H9 (cell line): ENCODE results near the gene MRAS. TPM values are rescaled to one million over a fixed set of nuclear protein-coding genes. Genes with fewer than 3 reads are reported as not detected.

Experiments used
- DNase-seq: peaks from one replicate; pipeline ENCODE4 v3.0.0-alpha.2; 2017
- H2AFZ ChIP-seq: one replicate; pipeline ENCODE4 v1.6.1; 2013; ENCODE audit warnings: mild to moderate bottlenecking, low read length, control low read depth, moderate library complexity
- H2AK5ac ChIP-seq: 2 replicates; pipeline ENCODE4 v1.6.1; 2013; ENCODE audit warnings: low read length, control low read depth, mixed read lengths; ENCODE audit not compliant: insufficient read length
- H2BK120ac ChIP-seq: one replicate; pipeline ENCODE4 v1.6.1; 2013; ENCODE audit warnings: low read depth, mild to moderate bottlenecking, low read length, control low read depth, inconsistent platforms; ENCODE audit not compliant: poor library complexity, severe bottlenecking
- H2BK12ac ChIP-seq: 2 replicates; pipeline ENCODE4 v1.6.1; 2013; ENCODE audit warnings: low read length, control low read depth, mixed read lengths, low read depth; ENCODE audit not compliant: insufficient read length
- H2BK15ac ChIP-seq: 2 replicates; pipeline ENCODE4 v1.6.1; 2013; ENCODE audit warnings: low read depth, low read length, control low read depth
- H2BK20ac ChIP-seq: one replicate; pipeline ENCODE4 v1.6.1; 2013; ENCODE audit warnings: low read depth, mild to moderate bottlenecking, low read length, control low read depth, inconsistent platforms; ENCODE audit not compliant: poor library complexity, severe bottlenecking
- H2BK5ac ChIP-seq: 2 replicates; pipeline ENCODE4 v1.6.1; 2013; ENCODE audit warnings: low read length, control low read depth, mixed read lengths; ENCODE audit not compliant: insufficient read length
- H3K14ac ChIP-seq: 2 replicates; pipeline ENCODE4 v1.6.1; 2013; ENCODE audit warnings: low read length, control low read depth; ENCODE audit not compliant: insufficient read depth
- H3K18ac ChIP-seq: 2 replicates; pipeline ENCODE4 v1.6.1; 2013; ENCODE audit warnings: low read depth, mild to moderate bottlenecking, mixed read lengths, low read length, control low read depth; ENCODE audit not compliant: insufficient read length
- H3K23ac ChIP-seq: 2 replicates; pipeline ENCODE4 v1.6.1; 2013; ENCODE audit warnings: low read length, control low read depth, mixed read lengths, low read depth; ENCODE audit not compliant: insufficient read length
- H3K23me2 ChIP-seq: 2 replicates; pipeline ENCODE4 v1.6.1; 2013; ENCODE audit warnings: low read depth, mild to moderate bottlenecking, mixed read lengths, low read length, control low read depth; ENCODE audit not compliant: insufficient read length, poor library complexity, severe bottlenecking
- H3K27ac ChIP-seq: 2 replicates; pipeline ENCODE4 v1.5.1; 2013; ENCODE audit warnings: low read length, control low read depth, mixed read lengths, low read depth; ENCODE audit not compliant: insufficient read length
- H3K27me3 ChIP-seq: 2 replicates; pipeline ENCODE4 v1.6.1; 2013; ENCODE audit warnings: low read length, control low read depth, inconsistent platforms; ENCODE audit not compliant: insufficient read depth
- H3K4ac ChIP-seq: 2 replicates; pipeline ENCODE4 v1.6.1; 2013; ENCODE audit warnings: low read depth, mild to moderate bottlenecking, control low read depth, inconsistent platforms, low read length, moderate library complexity
- H3K4me1 ChIP-seq: 2 replicates; pipeline ENCODE4 v1.6.1; 2013; ENCODE audit warnings: low read length, control low read depth, inconsistent platforms; ENCODE audit not compliant: insufficient read depth
- H3K4me2 ChIP-seq: 2 replicates; pipeline ENCODE4 v1.6.1; 2013; ENCODE audit warnings: low read length, control low read depth, mixed read lengths; ENCODE audit not compliant: insufficient read length, insufficient read depth
- H3K56ac ChIP-seq: 2 replicates; pipeline ENCODE4 v1.6.1; 2013; ENCODE audit warnings: low read depth, mild to moderate bottlenecking, mixed read lengths, low read length, control low read depth; ENCODE audit not compliant: insufficient read length
- H3K79me1 ChIP-seq: 2 replicates; pipeline ENCODE4 v1.6.1; 2013; ENCODE audit warnings: low read depth, mild to moderate bottlenecking, moderate library complexity, low read length, control low read depth, inconsistent platforms; ENCODE audit not compliant: insufficient read depth, poor library complexity, severe bottlenecking
- H3K79me2 ChIP-seq: 2 replicates; pipeline ENCODE4 v1.6.1; 2013; ENCODE audit warnings: low read length, control low read depth, inconsistent platforms; ENCODE audit not compliant: insufficient read depth
- H3K9ac ChIP-seq: 2 replicates; pipeline ENCODE4 v1.6.1; 2013; ENCODE audit warnings: low read length, control low read depth, mixed read lengths; ENCODE audit not compliant: insufficient read length; ENCODE audit errors: extremely low read depth
- H3K9me3 ChIP-seq: one replicate; pipeline ENCODE4 v1.6.1; 2013; ENCODE audit warnings: low read depth, low read length, inconsistent platforms; ENCODE audit not compliant: control insufficient read depth
- H3T11ph ChIP-seq: one replicate; pipeline ENCODE4 v1.6.1; 2013; ENCODE audit warnings: mild to moderate bottlenecking, low read length, control low read depth, inconsistent platforms
- H4K20me1 ChIP-seq: one replicate; pipeline ENCODE4 v1.6.1; 2013; ENCODE audit not compliant: control insufficient read depth, insufficient read length, insufficient read depth
- H4K5ac ChIP-seq: 2 replicates; pipeline ENCODE4 v1.6.1; 2013; ENCODE audit warnings: low read depth, mild to moderate bottlenecking, mixed read lengths, low read length, control low read depth; ENCODE audit not compliant: insufficient read length
- H4K8ac ChIP-seq: replicated peaks from 2 replicates; pipeline ENCODE4 v1.6.1; 2013; ENCODE audit warnings: low read length, control low read depth, mixed read lengths, low read depth; ENCODE audit not compliant: insufficient read length
- H4K91ac ChIP-seq: 2 replicates; pipeline ENCODE4 v1.6.1; 2013; ENCODE audit warnings: low read depth, mild to moderate bottlenecking, moderate library complexity, mixed read lengths, low read length, control low read depth; ENCODE audit not compliant: insufficient read length
- H3K27ac Mint-ChIP-seq, 3 experiments: 2 replicates in 2 of 3; 3 replicates in 1 of 3; pipeline ENCODE4 v1.8.0; 2020 to 2021; ENCODE audit warnings: mixed read lengths in 3 of 3, mild to moderate bottlenecking in 1 of 3, moderate library complexity in 1 of 3
- H3K27me3 Mint-ChIP-seq: 2 replicates; pipeline ENCODE4 v1.8.0; 2021; ENCODE audit warnings: low read depth, mild to moderate bottlenecking, moderate library complexity, mixed read lengths
- H3K36me3 Mint-ChIP-seq, 3 experiments: 2 replicates in 2 of 3; 3 replicates in 1 of 3; pipeline ENCODE4 v1.8.0; 2020 to 2021; ENCODE audit warnings: low read depth in 3 of 3, mixed read lengths in 3 of 3; ENCODE audit not compliant: insufficient read depth in 1 of 3
- H3K4me1 Mint-ChIP-seq, 2 experiments: 2 replicates each; pipeline ENCODE4 v1.8.0; 2020; ENCODE audit warnings: mixed read lengths in 2 of 2
- H3K4me3 Mint-ChIP-seq, 2 experiments: 2 replicates in 1 of 2; 3 replicates in 1 of 2; pipeline ENCODE4 v1.8.0; 2020 to 2021; ENCODE audit warnings: mild to moderate bottlenecking in 2 of 2, mixed read lengths in 2 of 2, moderate library complexity in 1 of 2
- H3K9me3 Mint-ChIP-seq, 2 experiments: 2 replicates in 1 of 2; 3 replicates in 1 of 2; pipeline ENCODE4 v1.8.0; 2020; ENCODE audit warnings: mild to moderate bottlenecking in 2 of 2, mixed read lengths in 2 of 2, moderate library complexity in 1 of 2
- WGBS: extraction: QIAGEN DNeasy Blood & Tissue Kit; methylation state at CpG from one replicate; pipeline ENCODE4 v1.1.7; 2013; ENCODE audit warnings: missing lambda C conversion rate, low lambda C conversion rate, mixed read lengths; ENCODE audit not compliant: insufficient read length; ENCODE audit errors: extremely low coverage; 5-methylcytosine and 5-hydroxymethylcytosine counted together
- total RNA-seq: library from RNA; stranded (reverse); gene quantifications from 2 replicates; pipeline ENCODE4 v1.2.1, GENCODE V29; 2021
- TF ChIP-seq, protein P1 (sequence below): fragments of 200-600 bp; sonication (generic); conservative IDR thresholded peaks from 3 replicates; pipeline ENCODE4 v1.8.0; 2021; ENCODE audit warnings: antibody characterized with exemption, mild to moderate bottlenecking

Gene MRAS
- total RNA-seq, 1 experiment from 2014 or later, result 10.9 TPM

DNA sequence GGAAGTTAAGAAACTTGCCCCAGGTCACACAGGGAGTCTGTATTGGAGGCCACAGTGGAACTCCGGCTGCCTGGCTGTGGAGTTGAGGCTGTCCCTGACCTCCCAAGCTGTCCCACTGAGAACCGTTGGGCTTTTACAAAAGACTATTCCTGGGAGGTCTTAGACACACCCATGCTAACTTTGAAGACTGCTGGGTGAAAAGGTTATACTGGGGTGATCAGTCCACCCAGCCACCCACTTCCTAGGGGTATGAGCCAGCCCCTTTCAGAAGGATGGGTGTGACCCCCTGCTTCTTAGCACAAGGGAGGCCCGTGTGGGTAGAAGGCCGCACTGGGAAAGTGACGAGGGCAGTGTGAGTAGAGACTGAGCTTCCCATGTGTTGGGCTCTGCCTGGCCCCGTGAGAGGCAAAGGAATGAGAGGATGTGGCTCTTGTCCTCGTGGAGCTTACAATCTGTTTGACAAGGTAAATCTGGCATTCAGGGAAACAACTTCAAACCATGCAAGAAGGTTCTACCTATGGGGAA, 19.0 kb downstream of the MRAS start:
- Histone ChIP-seq H2BK12ac (no peak overlapping the region), H2BK120ac (no peak overlapping the region), H3K23me2 (no peaks in the 10 kb centered on the region), H2BK5ac (no peak overlapping the region), H2AFZ (no peak overlapping the region), H3K56ac (no peak overlapping the region), H3K27me3 (no peaks in the 10 kb centered on the region), H4K8ac (no peak overlapping the region), H3K9ac (no peak overlapping the region), H3K4me1 (no peaks in the 10 kb centered on the region), H3K14ac (no peak overlapping the region), H3K79me1 (no peaks in the 10 kb centered on the region), H4K91ac (no peak overlapping the region), H3K23ac (no peak overlapping the region), H3T11ph (no peak overlapping the region), H2AK5ac (no peak overlapping the region), H3K4ac (no peak overlapping the region), H2BK15ac (no peak overlapping the region), H4K5ac (no peak overlapping the region), H3K79me2 (no peaks in the 10 kb centered on the region), H3K27ac (no peak overlapping the region), H3K9me3 (no peaks in the 10 kb centered on the region), H3K18ac (no peak overlapping the region), H2BK20ac (no peak overlapping the region), H4K20me1 (no peaks in the 10 kb centered on the region), H3K4me2 (no peak overlapping the region)
- Mint-ChIP-seq H3K4me3 (no peak overlapping the region), H3K27ac (no peak overlapping the region; a peak in 1 of 7 replicates), H3K27me3 (no peaks in the 10 kb centered on the region), H3K9me3 (peaks cover 0 to 3% of the 10 kb centered on the region in 2 experiments; a peak in 1 of 5 replicates), H3K4me1 (peaks cover 15 to 32% of the 10 kb centered on the region in 2 experiments), H3K36me3 (0 out of 7 replicates have a peak, but pooled peaks cover 0 to 3% (median 0%) of the 10 kb centered on the region in 3 experiments)
- DNase-seq, result no peak
- no CpG with 5 or more reads among the region's 7 CpGs for WGBS
- TF ChIP-seq, protein P1, sequence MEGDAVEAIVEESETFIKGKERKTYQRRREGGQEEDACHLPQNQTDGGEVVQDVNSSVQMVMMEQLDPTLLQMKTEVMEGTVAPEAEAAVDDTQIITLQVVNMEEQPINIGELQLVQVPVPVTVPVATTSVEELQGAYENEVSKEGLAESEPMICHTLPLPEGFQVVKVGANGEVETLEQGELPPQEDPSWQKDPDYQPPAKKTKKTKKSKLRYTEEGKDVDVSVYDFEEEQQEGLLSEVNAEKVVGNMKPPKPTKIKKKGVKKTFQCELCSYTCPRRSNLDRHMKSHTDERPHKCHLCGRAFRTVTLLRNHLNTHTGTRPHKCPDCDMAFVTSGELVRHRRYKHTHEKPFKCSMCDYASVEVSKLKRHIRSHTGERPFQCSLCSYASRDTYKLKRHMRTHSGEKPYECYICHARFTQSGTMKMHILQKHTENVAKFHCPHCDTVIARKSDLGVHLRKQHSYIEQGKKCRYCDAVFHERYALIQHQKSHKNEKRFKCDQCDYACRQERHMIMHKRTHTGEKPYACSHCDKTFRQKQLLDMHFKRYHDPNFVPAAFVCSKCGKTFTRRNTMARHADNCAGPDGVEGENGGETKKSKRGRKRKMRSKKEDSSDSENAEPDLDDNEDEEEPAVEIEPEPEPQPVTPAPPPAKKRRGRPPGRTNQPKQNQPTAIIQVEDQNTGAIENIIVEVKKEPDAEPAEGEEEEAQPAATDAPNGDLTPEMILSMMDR, result no peak
